ENCODE results near the gene ELOA.
"Not testable (repeated sequence)": the region's sequence is repeated elsewhere in the genome, so short reads cannot be mapped to it uniquely, and the experiment has no call there.

DNA sequence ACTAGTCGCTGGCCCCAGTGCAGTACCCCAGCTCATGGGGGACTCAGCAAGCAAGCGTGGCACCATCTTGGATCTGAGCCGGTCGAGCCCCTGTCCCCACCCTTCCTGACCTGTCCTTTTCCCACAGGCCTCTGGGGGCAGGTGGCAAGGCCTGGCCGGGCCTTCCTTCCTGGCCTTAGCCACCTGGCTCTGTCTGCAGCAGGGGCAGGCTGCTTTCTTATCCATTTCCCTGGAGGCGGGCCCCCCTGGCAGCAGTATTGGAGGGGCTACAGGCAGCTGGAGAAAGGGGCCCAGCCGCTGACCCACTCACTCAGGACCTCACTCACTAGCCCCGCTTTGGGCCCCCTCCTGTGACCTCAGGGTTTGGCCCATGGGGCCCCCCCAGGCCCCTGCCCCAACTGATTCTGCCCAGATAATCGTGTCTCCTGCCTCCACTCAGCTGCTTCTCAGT, 51.5 kb downstream of the ELOA start:
- TF ChIP-seq, protein P1, sequence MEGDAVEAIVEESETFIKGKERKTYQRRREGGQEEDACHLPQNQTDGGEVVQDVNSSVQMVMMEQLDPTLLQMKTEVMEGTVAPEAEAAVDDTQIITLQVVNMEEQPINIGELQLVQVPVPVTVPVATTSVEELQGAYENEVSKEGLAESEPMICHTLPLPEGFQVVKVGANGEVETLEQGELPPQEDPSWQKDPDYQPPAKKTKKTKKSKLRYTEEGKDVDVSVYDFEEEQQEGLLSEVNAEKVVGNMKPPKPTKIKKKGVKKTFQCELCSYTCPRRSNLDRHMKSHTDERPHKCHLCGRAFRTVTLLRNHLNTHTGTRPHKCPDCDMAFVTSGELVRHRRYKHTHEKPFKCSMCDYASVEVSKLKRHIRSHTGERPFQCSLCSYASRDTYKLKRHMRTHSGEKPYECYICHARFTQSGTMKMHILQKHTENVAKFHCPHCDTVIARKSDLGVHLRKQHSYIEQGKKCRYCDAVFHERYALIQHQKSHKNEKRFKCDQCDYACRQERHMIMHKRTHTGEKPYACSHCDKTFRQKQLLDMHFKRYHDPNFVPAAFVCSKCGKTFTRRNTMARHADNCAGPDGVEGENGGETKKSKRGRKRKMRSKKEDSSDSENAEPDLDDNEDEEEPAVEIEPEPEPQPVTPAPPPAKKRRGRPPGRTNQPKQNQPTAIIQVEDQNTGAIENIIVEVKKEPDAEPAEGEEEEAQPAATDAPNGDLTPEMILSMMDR (IDR thresholded peaks at IDR 0.05; ENCODE audit: insufficient read depth, low read depth, low read length), result not testable (repeated sequence)
- TF ChIP-seq EZH2 (IDR thresholded peaks at IDR 0.05; ENCODE audit: insufficient read depth, low read length), result not testable (repeated sequence)

Data from astrocyte (in vitro differentiated cells and primary cell).